Measurements from ENCODE around the gene ADAM23.

ADAM23 gene

GRCh38 chr2:206665251-206665650 lies 221.9 kb downstream of the ADAM23 start:
- no peak for DNase-seq

Measured in NCI-H1694 (cell line).